Activated CD4-positive, alpha-beta memory T cell treated with anti-CD3 and anti-CD28 coated beads, Interleukin-2, amount 10 ng/mL, durations not matched to agents 7 days and 5 days (primary cell): ENCODE results near the gene INPP5A. TPM values are rescaled to one million over a fixed set of nuclear protein-coding genes. Genes with fewer than 3 reads are reported as not detected.

Experiments
- CTCF ChIA-PET: fragments of 350-600 bp; sonication (Branson Sonifier 250); formaldehyde crosslinking; loops from one replicate; lab custom pipeline; 2021; ENCODE audit warnings: antibody characterized with exemption, inconsistent platforms; lab: Charles Lee
- POLR2A ChIA-PET: fragments of 350-600 bp; sonication (Branson Sonifier 250); formaldehyde crosslinking; loops from one replicate; lab custom pipeline; 2021; ENCODE audit warnings: antibody characterized with exemption; lab: Charles Lee
- DNase-seq: peaks from one replicate; pipeline ENCODE4 v3.0.0-alpha.2; 2020
- H3K27ac Mint-ChIP-seq: one replicate; pipeline ENCODE4 v1.8.0; 2021; ENCODE audit warnings: mild to moderate bottlenecking, mixed read lengths
- H3K27me3 Mint-ChIP-seq: one replicate; pipeline ENCODE4 v1.8.0; 2021; ENCODE audit warnings: mixed read lengths
- H3K36me3 Mint-ChIP-seq: one replicate; pipeline ENCODE4 v1.8.0; 2021; ENCODE audit warnings: low read depth, mixed read lengths
- H3K4me1 Mint-ChIP-seq: one replicate; pipeline ENCODE4 v1.8.0; 2021; ENCODE audit warnings: mixed read lengths
- H3K4me3 Mint-ChIP-seq: one replicate; pipeline ENCODE4 v1.8.0; 2021; ENCODE audit warnings: mild to moderate bottlenecking, mixed read lengths
- H3K9me3 Mint-ChIP-seq: one replicate; pipeline ENCODE4 v1.8.0; 2021; ENCODE audit warnings: mixed read lengths
- total RNA-seq, 2 experiments: library from RNA; stranded (reverse); gene quantifications; one replicate each; pipeline ENCODE4 v1.2.3, GENCODE V29; 2021

INPP5A gene
- total RNA-seq, 2 experiments from 2014 or later = 9.3 to 9.5 TPM

- DNase-seq = no peak
Observed at GRCh38 chr10:132518572-132519381, 18.8 kb upstream of the INPP5A start.

GRCh38 chr10:132519382-132520176 lies 18.0 kb upstream of the INPP5A start:
- CTCF ChIA-PET = no interaction called here
- POLR2A ChIA-PET = no interaction called here
- H3K9me3 Mint-ChIP-seq = no peaks in the 10 kb centered on the region
- no peaks in the 10 kb centered on the region for H3K4me1 Mint-ChIP-seq
- no peak for DNase-seq
- H3K36me3 Mint-ChIP-seq = no peaks in the 10 kb centered on the region
- no peak overlapping the region for H3K4me3 Mint-ChIP-seq
- H3K27ac Mint-ChIP-seq = no peak overlapping the region
- H3K27me3 Mint-ChIP-seq = no peaks in the 10 kb centered on the region

More at GRCh38 chr10:132518572-132519381, 18.8 kb upstream of the INPP5A start:
- no peak overlapping the region for H3K4me3 Mint-ChIP-seq
- H3K4me1 Mint-ChIP-seq = no peaks in the 10 kb centered on the region
- ChIA-PET CTCF (no interaction called here), POLR2A (no interaction called here)
- H3K27ac Mint-ChIP-seq = no peak overlapping the region
- H3K36me3 Mint-ChIP-seq = no peaks in the 10 kb centered on the region
- H3K27me3 Mint-ChIP-seq = no peaks in the 10 kb centered on the region
- H3K9me3 Mint-ChIP-seq = no peaks in the 10 kb centered on the region

- H3K4me1 Mint-ChIP-seq = no peaks in the 10 kb centered on the region
- no peak overlapping the region for H3K27ac Mint-ChIP-seq
- no peaks in the 10 kb centered on the region for H3K9me3 Mint-ChIP-seq
- no peak for DNase-seq
- peaks cover 1% of the 10 kb centered on the region for H3K27me3 Mint-ChIP-seq
- H3K36me3 Mint-ChIP-seq = no peaks in the 10 kb centered on the region
- POLR2A ChIA-PET = no interaction called here
- no peak overlapping the region for H3K4me3 Mint-ChIP-seq
- CTCF ChIA-PET = no interaction called here
Observed at GRCh38 chr10:132520177-132520811, 17.3 kb upstream of the INPP5A start.

GRCh38 chr10:132521041-132521465 lies 16.5 kb upstream of the INPP5A start:
- Mint-ChIP-seq H3K4me1 (no peaks in the 10 kb centered on the region), H3K36me3 (no peaks in the 10 kb centered on the region), H3K27ac (no peak overlapping the region), H3K27me3 (peaks cover 2% of the 10 kb centered on the region), H3K4me3 (no peak overlapping the region), H3K9me3 (no peaks in the 10 kb centered on the region)
- DNase-seq = no peak
- ChIA-PET CTCF (no interaction called here), POLR2A (no interaction called here)

GRCh38 chr10:132521466-132522102 lies 16.0 kb upstream of the INPP5A start:
- no peak overlapping the region for H3K4me3 Mint-ChIP-seq
- no peaks in the 10 kb centered on the region for H3K9me3 Mint-ChIP-seq
- H3K36me3 Mint-ChIP-seq = no peaks in the 10 kb centered on the region
- POLR2A ChIA-PET = no interaction called here
- H3K27ac Mint-ChIP-seq = no peak overlapping the region
- peaks cover 3% of the 10 kb centered on the region for H3K27me3 Mint-ChIP-seq
- no peaks in the 10 kb centered on the region for H3K4me1 Mint-ChIP-seq
- CTCF ChIA-PET = no interaction called here
- DNase-seq = no peak

GRCh38 chr10:132522521-132523411 lies 14.8 kb upstream of the INPP5A start:
- Mint-ChIP-seq H3K9me3 (no peaks in the 10 kb centered on the region), H3K4me3 (no peak overlapping the region), H3K27me3 (peaks cover 3% of the 10 kb centered on the region), H3K27ac (no peak overlapping the region), H3K36me3 (no peaks in the 10 kb centered on the region), H3K4me1 (no peaks in the 10 kb centered on the region)
- CTCF ChIA-PET = no interaction called here
- POLR2A ChIA-PET = no interaction called here
- DNase-seq = no peak

GRCh38 chr10:132523561-132524442 lies 13.8 kb upstream of the INPP5A start:
- DNase-seq = no peak
- CTCF ChIA-PET = no interaction called here
- no peaks in the 10 kb centered on the region for H3K36me3 Mint-ChIP-seq
- no peaks in the 10 kb centered on the region for H3K4me1 Mint-ChIP-seq
- H3K27me3 Mint-ChIP-seq = peaks cover 10% of the 10 kb centered on the region
- H3K4me3 Mint-ChIP-seq = no peak overlapping the region
- no peak overlapping the region for H3K27ac Mint-ChIP-seq
- POLR2A ChIA-PET = no interaction called here
- H3K9me3 Mint-ChIP-seq = no peaks in the 10 kb centered on the region

GRCh38 chr10:132524443-132525285 lies 12.9 kb upstream of the INPP5A start:
- POLR2A ChIA-PET = no interaction called here
- H3K9me3 Mint-ChIP-seq = no peaks in the 10 kb centered on the region

GRCh38 chr10:132526676-132527075 lies 10.9 kb upstream of the INPP5A start:
- H3K9me3 Mint-ChIP-seq = peaks cover 3% of the 10 kb centered on the region
- H3K27ac Mint-ChIP-seq = no peak overlapping the region
- H3K4me3 Mint-ChIP-seq = no peak overlapping the region
- CTCF ChIA-PET = interaction anchor here (0.7 kb wide), 1 partner anchor 61 kb away, joined by 5 read pairs; no protein-coding TSS in a partner anchor
- no peak for DNase-seq
- POLR2A ChIA-PET = no interaction called here
- H3K36me3 Mint-ChIP-seq = peaks cover 3% of the 10 kb centered on the region
- H3K4me1 Mint-ChIP-seq = no peaks in the 10 kb centered on the region
- H3K27me3 Mint-ChIP-seq = peaks cover 17% of the 10 kb centered on the region

More at GRCh38 chr10:132524443-132525285, 12.9 kb upstream of the INPP5A start:
- no peak for DNase-seq
- no peak overlapping the region for H3K4me3 Mint-ChIP-seq
- CTCF ChIA-PET = no interaction called here
- peaks cover 12% of the 10 kb centered on the region for H3K27me3 Mint-ChIP-seq
- H3K36me3 Mint-ChIP-seq = no peaks in the 10 kb centered on the region
- H3K27ac Mint-ChIP-seq = no peak overlapping the region
- no peaks in the 10 kb centered on the region for H3K4me1 Mint-ChIP-seq

GRCh38 chr10:132527339-132528063 lies 10.1 kb upstream of the INPP5A start:
- ChIA-PET POLR2A (interaction anchor here (1.0 kb wide), 1 partner anchor 9 kb away, joined by 3 read pairs; no protein-coding TSS in a partner anchor), CTCF (no interaction called here)
- H3K27ac Mint-ChIP-seq = no peak overlapping the region
- no peak for DNase-seq
- no peaks in the 10 kb centered on the region for H3K4me1 Mint-ChIP-seq
- peaks cover 4% of the 10 kb centered on the region for H3K9me3 Mint-ChIP-seq
- peaks cover 3% of the 10 kb centered on the region for H3K36me3 Mint-ChIP-seq
- peaks cover 22% of the 10 kb centered on the region for H3K27me3 Mint-ChIP-seq
- H3K4me3 Mint-ChIP-seq = no peak overlapping the region
